Measurements from ENCODE around the gene ENPP6. TPM values are rescaled to one million over a fixed set of nuclear protein-coding genes. Genes with fewer than 3 reads are reported as not detected.

ENPP6 gene
- total and polyA plus RNA-seq, 3 experiments from 2014 or later = 0.04 to 0.07 TPM; not detected in 1

DNA sequence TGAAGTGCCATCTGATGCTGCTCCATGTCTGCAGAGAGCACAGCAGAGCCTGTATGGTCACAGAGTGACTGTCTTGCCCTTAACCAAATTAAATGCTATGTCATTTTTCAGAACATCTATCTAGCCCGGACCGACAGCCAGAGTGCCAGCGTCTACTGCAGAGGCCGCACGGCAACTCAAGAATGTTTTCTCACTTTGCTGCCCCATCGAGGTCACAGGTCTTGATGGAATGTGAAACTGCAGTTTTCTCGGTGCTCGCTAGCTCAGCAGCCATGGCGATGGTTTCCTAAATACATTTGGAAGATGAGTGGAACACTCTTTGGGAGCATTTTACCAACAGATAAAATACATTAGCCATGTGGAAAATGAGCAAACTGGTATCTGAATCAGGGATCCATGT, 125.7 kb downstream of the ENPP6 start:
- DNase-seq = no peak
- no peak overlapping the region for H3K4me3 Mint-ChIP-seq
- H3K9me3 Mint-ChIP-seq = peaks cover 0 to 2% (median 0%) of the 10 kb centered on the region in 5 donors
- H3K4me1 ChIP-seq (ENCODE audit: insufficient read depth, low read length) = no peaks in the 10 kb centered on the region
- peaks cover 0 to 2% (median 0%) of the 10 kb centered on the region in 3 donors for H3K4me1 Mint-ChIP-seq
- no peak overlapping the region for H3K4me3 ChIP-seq (ENCODE audit: low read length)
- H3K36me3 Mint-ChIP-seq = no peaks in the 10 kb centered on the region
- H3K27ac ChIP-seq (ENCODE audit: low read depth, low read length) = no peak overlapping the region
- H3K27me3 Mint-ChIP-seq = peaks cover 8 to 33% of the 10 kb centered on the region in 2 donors
- no peaks in the 10 kb centered on the region for H3K9me3 ChIP-seq (ENCODE audit: low read length)
- ChIA-PET CTCF (no interaction called here), POLR2A (no interaction called here)
- no peak overlapping the region for H3K27ac Mint-ChIP-seq
- no peaks in the 10 kb centered on the region for H3K36me3 ChIP-seq (ENCODE audit: insufficient read depth, low read length)
- no peaks in the 10 kb centered on the region for H3K27me3 ChIP-seq (ENCODE audit: insufficient read depth, low read length, poor library complexity, severe bottlenecking)

DNA sequence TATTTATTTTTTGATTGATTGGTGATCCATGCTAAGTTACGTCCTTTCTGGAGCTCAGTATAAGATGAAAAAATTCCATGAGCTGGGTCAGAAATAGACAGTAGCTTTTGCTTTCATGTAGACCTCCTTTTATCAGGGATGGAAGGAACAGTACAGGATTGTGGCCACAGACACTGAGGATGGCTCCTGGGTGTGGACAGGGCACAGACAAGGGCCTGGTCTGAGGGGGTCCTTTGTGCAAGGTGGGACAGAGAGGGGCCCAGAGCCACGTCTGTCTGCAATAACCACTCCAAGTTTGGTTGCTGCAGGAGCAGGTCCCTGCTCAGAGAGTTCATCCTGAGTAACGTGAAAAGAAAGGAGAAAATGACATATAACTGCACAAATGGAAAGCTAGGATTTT, 127.1 kb downstream of the ENPP6 start:
- Mint-ChIP-seq H3K4me3 (no peak overlapping the region), H3K27me3 (peaks cover 9 to 27% of the 10 kb centered on the region in 2 donors), H3K27ac (no peak overlapping the region), H3K9me3 (peaks cover 0 to 2% (median 0%) of the 10 kb centered on the region in 5 donors), H3K36me3 (no peaks in the 10 kb centered on the region), H3K4me1 (no peaks in the 10 kb centered on the region)
- Histone ChIP-seq H3K27ac (ENCODE audit: low read depth, low read length) (no peak overlapping the region), H3K4me1 (ENCODE audit: insufficient read depth, low read length) (no peaks in the 10 kb centered on the region), H3K27me3 (ENCODE audit: insufficient read depth, low read length, poor library complexity, severe bottlenecking) (peaks cover 5% of the 10 kb centered on the region), H3K4me3 (ENCODE audit: low read length) (no peak overlapping the region), H3K36me3 (ENCODE audit: insufficient read depth, low read length) (no peaks in the 10 kb centered on the region), H3K9me3 (ENCODE audit: low read length) (no peaks in the 10 kb centered on the region)
- ChIA-PET CTCF (no interaction called here), POLR2A (no interaction called here)
- no peak for DNase-seq

DNA sequence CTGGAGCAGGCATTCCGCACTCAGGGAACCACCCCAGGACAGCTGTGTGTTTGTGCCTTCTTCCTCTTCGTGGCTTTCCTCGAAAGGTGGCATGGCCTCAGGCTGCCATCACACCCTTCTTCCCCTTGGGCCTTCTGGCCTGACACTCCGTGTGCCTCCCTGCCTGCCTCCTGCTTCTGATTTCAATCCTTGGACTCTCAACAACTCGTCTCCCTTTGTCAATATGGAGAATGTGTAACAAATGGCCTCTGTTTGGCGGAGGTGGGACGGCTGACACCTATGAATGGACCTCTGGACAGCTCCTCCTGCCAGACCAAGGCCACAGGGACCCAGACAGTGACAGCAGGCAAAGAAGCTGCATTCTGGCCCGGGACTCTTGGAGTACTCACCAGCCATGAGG, 137.0 kb downstream of the ENPP6 start:
- ChIA-PET CTCF (no interaction called here), POLR2A (no interaction called here)
- Mint-ChIP-seq H3K27me3 (peaks cover 39 to 60% of the 10 kb centered on the region in 2 donors), H3K27ac (no peak overlapping the region), H3K9me3 (peaks cover 2 to 13% (median 4%) of the 10 kb centered on the region in 5 donors), H3K36me3 (no peaks in the 10 kb centered on the region), H3K4me3 (no peak overlapping the region), H3K4me1 (no peaks in the 10 kb centered on the region)
- Histone ChIP-seq H3K4me3 (ENCODE audit: low read length) (no peak overlapping the region), H3K9me3 (ENCODE audit: low read length) (no peaks in the 10 kb centered on the region), H3K27ac (ENCODE audit: low read depth, low read length) (no peak overlapping the region), H3K4me1 (ENCODE audit: insufficient read depth, low read length) (no peaks in the 10 kb centered on the region), H3K27me3 (ENCODE audit: insufficient read depth, low read length, poor library complexity, severe bottlenecking) (no peaks in the 10 kb centered on the region), H3K36me3 (ENCODE audit: insufficient read depth, low read length) (no peaks in the 10 kb centered on the region)
- no peak for DNase-seq

DNA sequence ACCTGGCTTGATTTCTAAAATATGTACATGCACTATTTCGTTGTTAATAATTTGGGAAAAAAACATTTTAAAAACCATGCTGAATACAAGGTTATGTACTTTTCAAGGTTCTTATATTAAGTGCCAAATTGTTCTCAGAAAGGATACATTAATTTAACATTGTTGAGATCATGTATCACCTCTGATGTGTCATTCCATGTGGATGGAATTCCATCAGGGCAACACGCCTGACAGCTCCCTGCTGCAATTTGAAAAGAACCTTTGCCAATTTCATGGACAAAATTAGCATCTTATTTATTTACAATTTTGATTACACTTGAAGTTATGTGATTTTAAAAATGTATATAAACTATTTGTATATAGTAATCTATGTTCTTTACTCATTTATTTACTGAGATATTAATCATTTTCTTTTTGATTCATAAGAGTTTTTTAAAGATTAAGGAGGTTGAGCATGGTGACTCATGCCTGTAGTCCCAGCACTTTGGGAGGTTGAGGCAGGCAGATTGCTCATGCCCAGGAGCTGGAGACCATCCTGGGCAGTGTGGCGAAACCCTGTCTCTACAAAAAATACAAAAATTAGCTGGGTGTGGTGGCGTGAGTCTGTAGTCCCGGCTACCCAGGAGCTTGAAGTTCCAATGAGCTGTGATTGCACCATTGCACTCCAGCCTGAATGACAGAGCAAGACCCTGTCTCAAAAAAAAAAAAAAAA, 142.8 kb downstream of the ENPP6 start:
- Mint-ChIP-seq H3K27ac (no peak overlapping the region), H3K27me3 (peaks cover 21 to 32% of the 10 kb centered on the region in 2 donors), H3K4me1 (no peaks in the 10 kb centered on the region), H3K4me3 (no peak overlapping the region), H3K36me3 (no peaks in the 10 kb centered on the region), H3K9me3 (peaks cover 10 to 23% (median 15%) of the 10 kb centered on the region in 5 donors)
- no peaks in the 10 kb centered on the region for H3K9me3 ChIP-seq (ENCODE audit: low read length)
- DNase-seq = no peak
- no peaks in the 10 kb centered on the region for H3K36me3 ChIP-seq (ENCODE audit: insufficient read depth, low read length)
- no peaks in the 10 kb centered on the region for H3K4me1 ChIP-seq (ENCODE audit: insufficient read depth, low read length)
- no peak overlapping the region for H3K4me3 ChIP-seq (ENCODE audit: low read length)
- no peak overlapping the region for H3K27ac ChIP-seq (ENCODE audit: low read depth, low read length)
- H3K27me3 ChIP-seq (ENCODE audit: insufficient read depth, low read length, poor library complexity, severe bottlenecking) = no peaks in the 10 kb centered on the region
- ChIA-PET CTCF (no interaction called here), POLR2A (no interaction called here)

DNA sequence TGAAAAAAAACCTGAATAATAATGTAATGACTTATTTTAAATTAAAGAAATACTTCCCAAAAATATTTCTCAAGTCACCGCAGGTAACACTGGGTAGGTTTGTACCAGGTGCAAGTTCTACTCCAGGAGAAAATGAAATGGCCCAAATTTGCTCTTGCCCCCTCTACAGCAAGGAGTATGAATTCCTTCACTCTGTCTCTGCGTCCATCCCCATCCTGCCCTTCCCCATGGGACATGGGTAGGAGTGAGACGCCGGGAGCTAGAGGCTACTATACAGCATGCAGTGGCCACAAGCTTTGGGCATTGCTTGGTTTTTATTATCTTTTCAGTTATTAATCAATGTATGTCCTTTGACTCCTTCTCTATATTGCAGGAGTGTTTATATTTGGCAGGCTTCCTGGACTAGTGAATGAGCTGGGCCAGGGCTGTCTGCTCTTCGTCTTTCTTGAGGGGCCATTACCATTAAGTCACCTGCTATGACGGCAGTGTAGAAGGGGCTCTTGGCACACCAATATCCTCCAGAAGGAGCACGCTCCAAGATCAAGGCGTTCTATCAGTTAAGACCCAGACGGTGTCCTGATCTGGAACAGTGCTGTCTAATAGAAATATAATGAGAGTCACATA, 149.6 kb downstream of the ENPP6 start:
- CTCF ChIA-PET = no interaction called here
- POLR2A ChIA-PET = no interaction called here
- H3K27me3 Mint-ChIP-seq = peaks cover 0 to 24% of the 10 kb centered on the region in 2 donors
- H3K36me3 Mint-ChIP-seq = no peaks in the 10 kb centered on the region
- H3K9me3 Mint-ChIP-seq = peaks cover 5 to 10% (median 8%) of the 10 kb centered on the region in 5 donors
- Histone ChIP-seq H3K4me3 (ENCODE audit: low read length) (no peak overlapping the region), H3K36me3 (ENCODE audit: insufficient read depth, low read length) (no peaks in the 10 kb centered on the region), H3K9me3 (ENCODE audit: low read length) (no peaks in the 10 kb centered on the region), H3K4me1 (ENCODE audit: insufficient read depth, low read length) (no peaks in the 10 kb centered on the region), H3K27me3 (ENCODE audit: insufficient read depth, low read length, poor library complexity, severe bottlenecking) (no peaks in the 10 kb centered on the region), H3K27ac (ENCODE audit: low read depth, low read length) (no peak overlapping the region)
- no peak overlapping the region for H3K27ac Mint-ChIP-seq
- no peaks in the 10 kb centered on the region for H3K4me1 Mint-ChIP-seq
- DNase-seq = no peak
- no peak overlapping the region for H3K4me3 Mint-ChIP-seq

DNA sequence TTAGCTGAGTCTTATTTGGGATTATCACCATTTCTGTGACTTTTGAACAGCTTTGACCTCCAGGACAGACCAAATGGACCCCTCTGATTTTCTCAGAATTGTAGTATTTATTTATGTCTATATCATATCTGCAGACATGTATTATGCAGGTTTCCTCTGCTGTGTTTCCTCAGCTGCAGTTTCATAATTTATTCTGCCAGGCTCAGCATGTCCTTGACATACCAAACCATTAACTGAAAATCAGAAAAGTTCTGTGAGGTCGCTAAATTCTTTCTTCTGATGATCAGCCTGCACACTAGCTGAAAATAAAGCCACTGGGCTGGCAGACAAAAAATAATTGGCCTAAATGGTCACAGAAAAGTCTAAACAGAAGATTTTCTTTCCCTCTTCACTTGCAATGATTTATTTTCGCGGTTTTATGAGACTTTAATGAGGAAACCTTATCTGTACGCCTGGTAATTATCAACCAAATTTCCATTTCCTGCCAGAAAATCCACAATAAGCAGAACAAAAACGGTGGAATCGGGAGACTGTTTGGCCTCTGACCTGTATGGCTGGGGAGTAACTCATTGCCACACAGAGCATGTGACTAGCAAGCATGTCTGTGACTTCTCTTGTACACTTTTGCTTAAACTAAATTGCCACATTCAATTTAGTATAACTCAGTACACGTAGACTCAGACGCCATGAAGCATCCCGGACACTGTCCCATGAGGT, 150.9 kb downstream of the ENPP6 start:
- Histone ChIP-seq H3K4me1 (ENCODE audit: insufficient read depth, low read length) (no peaks in the 10 kb centered on the region), H3K27ac (ENCODE audit: low read depth, low read length) (no peak overlapping the region), H3K4me3 (ENCODE audit: low read length) (no peak overlapping the region), H3K36me3 (ENCODE audit: insufficient read depth, low read length) (no peaks in the 10 kb centered on the region), H3K27me3 (ENCODE audit: insufficient read depth, low read length, poor library complexity, severe bottlenecking) (no peaks in the 10 kb centered on the region), H3K9me3 (ENCODE audit: low read length) (no peaks in the 10 kb centered on the region)
- Mint-ChIP-seq H3K27me3 (peaks cover 1 to 28% of the 10 kb centered on the region in 2 donors), H3K27ac (no peak overlapping the region), H3K36me3 (no peaks in the 10 kb centered on the region), H3K4me1 (no peaks in the 10 kb centered on the region), H3K9me3 (peaks cover 0 to 7% (median 3%) of the 10 kb centered on the region in 5 donors), H3K4me3 (no peak overlapping the region)
- ChIA-PET CTCF (no interaction called here), POLR2A (no interaction called here)
- no peak for DNase-seq

DNA sequence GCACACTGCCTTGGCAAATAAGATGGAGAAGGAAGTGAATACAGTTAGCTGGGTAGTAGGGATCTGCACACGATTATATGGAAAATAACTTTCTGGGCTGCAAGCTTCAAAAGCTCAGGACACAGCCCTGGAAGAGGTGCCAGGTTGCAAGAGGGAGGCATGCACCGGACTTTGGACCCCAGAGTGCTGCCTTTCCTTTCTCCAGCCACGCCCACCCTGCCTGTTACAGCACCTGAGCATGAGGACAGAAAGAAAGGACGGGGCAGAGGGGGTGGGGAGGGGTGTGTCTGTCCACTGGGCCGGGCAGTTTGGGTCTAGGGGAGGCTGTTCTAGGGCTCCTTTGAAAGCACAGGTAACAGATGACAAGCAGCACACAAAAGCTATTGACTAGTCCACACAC, 152.8 kb downstream of the ENPP6 start:
- Mint-ChIP-seq H3K27me3 (peaks cover 5 to 28% of the 10 kb centered on the region in 2 donors), H3K4me1 (no peaks in the 10 kb centered on the region), H3K4me3 (no peak overlapping the region)

DNA sequence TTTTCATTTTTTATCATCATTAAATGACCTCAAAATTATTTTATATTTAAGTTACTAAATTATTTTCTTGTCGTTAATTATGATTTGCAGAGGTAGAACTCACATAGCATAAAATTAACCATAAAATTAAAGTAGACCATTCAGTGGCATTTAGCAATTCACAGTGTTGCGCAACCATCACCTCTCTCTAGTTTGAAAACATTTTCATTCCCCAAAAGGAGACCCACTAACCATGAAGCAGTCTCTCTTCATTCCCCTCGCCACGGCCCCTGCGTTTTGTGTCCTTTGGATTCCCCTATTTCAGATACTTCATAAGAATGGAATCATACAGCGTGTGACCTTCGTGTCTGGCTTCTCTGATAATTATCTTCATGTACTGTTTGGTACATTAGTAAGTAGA, 154.9 kb downstream of the ENPP6 start:
- CTCF ChIA-PET = no interaction called here
- DNase-seq = no peak
- H3K36me3 ChIP-seq (ENCODE audit: insufficient read depth, low read length) = no peaks in the 10 kb centered on the region
- no peaks in the 10 kb centered on the region for H3K9me3 ChIP-seq (ENCODE audit: low read length)
- POLR2A ChIA-PET = no interaction called here
- Mint-ChIP-seq H3K9me3 (no peaks in the 10 kb centered on the region), H3K36me3 (no peaks in the 10 kb centered on the region), H3K4me1 (no peaks in the 10 kb centered on the region), H3K4me3 (no peak overlapping the region), H3K27me3 (peaks cover 5 to 20% of the 10 kb centered on the region in 2 donors), H3K27ac (no peak overlapping the region)
- no peaks in the 10 kb centered on the region for H3K27me3 ChIP-seq (ENCODE audit: insufficient read depth, low read length, poor library complexity, severe bottlenecking)
- H3K27ac ChIP-seq (ENCODE audit: low read depth, low read length) = no peak overlapping the region
- H3K4me1 ChIP-seq (ENCODE audit: insufficient read depth, low read length) = no peaks in the 10 kb centered on the region
- no peak overlapping the region for H3K4me3 ChIP-seq (ENCODE audit: low read length)

More for the DNA sequence above, 152.8 kb downstream of the ENPP6 start:
- H3K27ac Mint-ChIP-seq = no peak overlapping the region
- Histone ChIP-seq H3K36me3 (ENCODE audit: insufficient read depth, low read length) (no peaks in the 10 kb centered on the region), H3K27me3 (ENCODE audit: insufficient read depth, low read length, poor library complexity, severe bottlenecking) (no peaks in the 10 kb centered on the region), H3K4me1 (ENCODE audit: insufficient read depth, low read length) (no peaks in the 10 kb centered on the region), H3K27ac (ENCODE audit: low read depth, low read length) (no peak overlapping the region), H3K4me3 (ENCODE audit: low read length) (no peak overlapping the region), H3K9me3 (ENCODE audit: low read length) (no peaks in the 10 kb centered on the region)
- ChIA-PET POLR2A (no interaction called here), CTCF (no interaction called here)
- DNase-seq = no peak
- H3K9me3 Mint-ChIP-seq = peaks cover 0 to 2% (median 0%) of the 10 kb centered on the region in 5 donors
- H3K36me3 Mint-ChIP-seq = no peaks in the 10 kb centered on the region
